Transverse colon (tissue), 4 donors: Measurements from ENCODE around the gene PLPPR2. TPM values are rescaled to one million over a fixed set of nuclear protein-coding genes. Genes with fewer than 3 reads are reported as not detected.

Experiments used
- DNase-seq: peaks from one replicate; pipeline ENCODE4 v3.0.0-alpha.2; 2019
- H3K27ac ChIP-seq, 4 donors: fragments of 200-600 bp; sonication (generic); 2 replicates each; pipeline ENCODE4 v1.5.1; 2016 to 2018; ENCODE audit warnings: inconsistent platforms in 4 of 4
- H3K27me3 ChIP-seq: fragments of 200-600 bp; sonication (generic); 2 replicates; pipeline ENCODE4 v1.5.1; 2017; ENCODE audit warnings: inconsistent platforms
- H3K36me3 ChIP-seq, 4 donors: fragments of 200-600 bp; sonication (generic); 2 replicates each; pipeline ENCODE4 v1.5.1; 2017 to 2019; ENCODE audit warnings: inconsistent platforms in 4 of 4
- H3K4me1 ChIP-seq, 4 donors: fragments of 200-600 bp; sonication (generic); 2 replicates each; pipeline ENCODE4 v1.5.1; 2017 to 2020; ENCODE audit warnings: inconsistent platforms in 4 of 4
- H3K4me3 ChIP-seq, 4 donors: fragments of 200-600 bp; sonication (generic); 1 replicate in 1 of 4; 2 replicates in 3 of 4; pipeline versions ENCODE4 v1.5.1 to v1.6.1; 2017 to 2019; ENCODE audit warnings: inconsistent platforms in 4 of 4
- H3K9me3 ChIP-seq, 2 donors: fragments of 200-600 bp; sonication (generic); 2 replicates each; pipeline ENCODE4 v1.5.1; 2017 to 2019; ENCODE audit warnings: inconsistent platforms in 2 of 2
- CTCF ChIP-seq, 5 experiments: fragments of 200-600 bp in 3 of 5; fragments of 450-650 bp in 2 of 5; sonication (generic) in 3 of 5; IDR thresholded peaks; 1 replicate in 2 of 5; 2 replicates in 3 of 5; pipeline ENCODE4 v1.5.1; 2016 to 2017; ENCODE audit warnings: antibody characterized with exemption in 5 of 5, inconsistent platforms in 3 of 5, mild to moderate bottlenecking in 2 of 5, moderate library complexity in 1 of 5
- EP300 ChIP-seq: sonication (generic); formaldehyde crosslinking; IDR thresholded peaks from one replicate; pipeline ENCODE4 v1.6.1; 2017; ENCODE audit warnings: antibody characterized with exemption, low read depth
- POLR2A ChIP-seq: fragments of 450-650 bp; IDR thresholded peaks from one replicate; pipeline ENCODE4 v1.6.1; 2016; ENCODE audit warnings: antibody characterized with exemption, mild to moderate bottlenecking, moderate library complexity
- POLR2AphosphoS5 ChIP-seq, 3 donors: sonication (generic); formaldehyde crosslinking; IDR thresholded peaks; one replicate each; pipeline ENCODE4 v1.6.1; 2016; ENCODE audit warnings: antibody characterized with exemption in 3 of 3
- WGBS, 2 donors: methylation state at CpG; one replicate each; pipeline ENCODE4 v1.1.5; 2018; ENCODE audit warnings: low coverage in 1 of 2; 5-methylcytosine and 5-hydroxymethylcytosine counted together
- in situ Hi-C, 4 donors: fragments of 200-750 bp; cut with MboI; loops; one replicate each; pipeline versions ENCODE4 v1.15.0 to v1.15.1; 2017; ENCODE audit warnings: low sequenced_read_pairs in 3 of 4, low pct_ligation_motif_present in 1 of 4, low pct_unique_long_range_greater_than_20kb in 1 of 4
- intact Hi-C: fragments of 100-400 bp; cut with DNase I; formaldehyde crosslinking; loops from one replicate; pipeline ENCODE4 v1.15.1; 2023; ENCODE audit warnings: low total_unique reads
- total RNA-seq, 4 donors: library from RNA; depleted of rRNA; stranded (reverse); fragments of >200 nt; gene quantifications; one replicate each; pipeline ENCODE4 v1.1.0, GENCODE V29; 2016

The PLPPR2 gene
- total RNA-seq, 4 donors from 2014 or later: 6.3 to 51.7 (median 11.5) TPM

DNA sequence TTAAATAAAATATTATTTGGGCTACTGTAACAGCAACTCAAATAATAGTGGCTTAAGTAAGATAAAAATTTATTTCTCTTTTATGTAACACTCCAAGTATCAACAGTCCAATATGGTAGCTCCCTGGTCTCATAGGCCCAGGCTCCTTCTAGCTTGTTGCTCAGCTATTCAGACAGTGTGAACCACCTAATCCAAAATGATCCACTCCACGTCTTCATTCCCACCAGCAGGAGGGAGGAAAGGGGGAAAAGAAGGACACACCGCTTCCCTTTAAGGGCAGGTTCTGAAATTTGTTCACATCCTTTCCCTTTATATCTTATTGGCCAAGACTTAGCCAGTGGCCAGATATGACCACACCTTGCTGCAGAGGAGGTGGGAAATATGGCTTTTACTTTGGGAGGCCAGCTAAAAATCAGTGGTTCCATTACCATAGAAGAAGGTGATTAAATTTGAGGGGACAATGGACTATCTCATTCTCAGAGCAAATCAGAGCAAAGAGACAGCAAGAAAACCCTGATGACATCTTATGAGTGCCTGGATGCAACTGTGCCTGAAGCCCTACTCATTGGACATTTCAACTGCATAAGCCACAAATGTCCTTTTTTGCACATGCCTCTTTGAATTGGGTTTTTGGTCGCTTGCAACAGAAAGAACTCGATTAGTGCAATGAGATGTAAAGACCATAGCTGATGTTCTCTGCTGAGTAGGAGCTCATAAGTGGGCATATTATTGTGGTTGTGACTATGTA is 35.9 kb downstream of the PLPPR2 start:
- Histone ChIP-seq H3K9me3 (no peaks in the 10 kb centered on the region), H3K27ac (no peak overlapping the region), H3K4me3 (no peak overlapping the region), H3K27me3 (no peaks in the 10 kb centered on the region), H3K4me1 (no peaks in the 10 kb centered on the region), H3K36me3 (no peaks in the 10 kb centered on the region)
- 80% methylated on average over 3 to 4 of the region's 4 CpGs for WGBS, 2 donors
- no peak for DNase-seq
- TF ChIP-seq EP300: no peak
- TF ChIP-seq POLR2A: no peak
- TF ChIP-seq POLR2AphosphoS5 (IDR thresholded peaks at IDR 0.05): no peak
- TF ChIP-seq CTCF (IDR thresholded peaks at IDR 0.05): no peak
- in situ Hi-C loops (loop anchor here in 1 of 4 donors (25.0 kb wide), 1 partner anchor 96 kb away; the partner anchor contains the start of gene ELAVL3), intact Hi-C loops (loop anchor here (10.0 kb wide), 1 partner anchor 346 kb away; no protein-coding TSS in a partner anchor)

GRCh38 chr19:11397089-11397610 is 41.9 kb downstream of the PLPPR2 start:
- no peak for DNase-seq
- no peak overlapping the region for H3K27ac ChIP-seq
- TF ChIP-seq EP300: no peak
- TF ChIP-seq POLR2A: no peak
- no peak for TF ChIP-seq CTCF (IDR thresholded peaks at IDR 0.05)
- TF ChIP-seq POLR2AphosphoS5 (IDR thresholded peaks at IDR 0.05): no peak
- no peaks in the 10 kb centered on the region for H3K4me1 ChIP-seq
- intact Hi-C loops: loop anchor here (10.0 kb wide), 1 partner anchor 352 kb away; no protein-coding TSS in a partner anchor
- in situ Hi-C loops: loop anchor here in 1 of 4 donors (25.0 kb wide), 1 partner anchor 90 kb away; the partner anchor contains the start of gene ELAVL3
- H3K36me3 ChIP-seq: no peaks in the 10 kb centered on the region
- no peak overlapping the region for H3K4me3 ChIP-seq
- 93 to 100% methylated on average over 1 to 22 of the region's 22 CpGs for WGBS, 2 donors
- no peaks in the 10 kb centered on the region for H3K9me3 ChIP-seq
- H3K27me3 ChIP-seq: no peaks in the 10 kb centered on the region

- in situ Hi-C loops (loop anchor here in 1 of 4 donors (25.0 kb wide), 1 partner anchor 88 kb away; the partner anchor contains the start of gene ELAVL3), intact Hi-C loops (loop anchor here (10.0 kb wide), 1 partner anchor 355 kb away; no protein-coding TSS in a partner anchor)
- H3K4me3 ChIP-seq: no peak overlapping the region
- no peak overlapping the region for H3K27ac ChIP-seq
- H3K9me3 ChIP-seq: no peaks in the 10 kb centered on the region
- 89% methylated on average over 8 of the region's 9 CpGs; no CpG with 5 or more reads in 1 of the 2 donors for WGBS, 2 donors
- DNase-seq: no peak
- TF ChIP-seq POLR2A (no peak), POLR2AphosphoS5 (IDR thresholded peaks at IDR 0.05) (no peak), EP300 (no peak), CTCF (IDR thresholded peaks at IDR 0.05) (no peak)
- H3K27me3 ChIP-seq: no peaks in the 10 kb centered on the region
- H3K4me1 ChIP-seq: no peaks in the 10 kb centered on the region
- no peaks in the 10 kb centered on the region for H3K36me3 ChIP-seq
Measured at GRCh38 chr19:11399667-11400066, 44.4 kb downstream of the PLPPR2 start.

DNA sequence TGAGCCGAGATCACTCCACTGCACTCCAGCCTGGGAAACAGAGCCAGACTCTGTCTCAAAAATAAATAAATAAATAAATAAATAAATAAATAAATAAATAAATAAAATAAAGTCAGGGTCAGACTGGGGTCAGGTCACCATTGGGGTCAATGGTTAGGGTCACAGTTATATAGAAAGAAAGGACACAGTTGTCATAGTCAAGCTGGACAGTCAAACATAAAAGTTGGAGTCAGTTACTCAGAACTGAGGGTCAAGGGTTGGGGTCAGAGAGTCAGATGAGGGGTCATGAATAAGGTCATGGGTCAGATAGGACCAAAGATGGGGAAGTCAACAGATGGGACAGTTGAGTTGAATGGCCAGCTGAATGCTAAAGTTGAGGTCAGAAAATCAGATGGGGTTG is 45.6 kb downstream of the PLPPR2 start:
- Histone ChIP-seq H3K27ac (no peak overlapping the region), H3K9me3 (no peaks in the 10 kb centered on the region), H3K27me3 (peaks cover under 1% of the 10 kb centered on the region), H3K36me3 (no peaks in the 10 kb centered on the region), H3K4me3 (no peak overlapping the region), H3K4me1 (no peaks in the 10 kb centered on the region)
- WGBS, 2 donors: 67 to 100% methylated on average over 1 of the region's 1 CpG
- DNase-seq: no peak
- no peak for TF ChIP-seq EP300
- no peak for TF ChIP-seq POLR2A
- no peak for TF ChIP-seq POLR2AphosphoS5 (IDR thresholded peaks at IDR 0.05)
- no peak for TF ChIP-seq CTCF (IDR thresholded peaks at IDR 0.05)
- in situ Hi-C loops: no loop called here
- intact Hi-C loops: no loop called here
